HEK293 (cell line): ENCODE data around the gene CHIA.

Source experiments
- CTCF ChIA-PET: fragments of 350-600 bp; formaldehyde crosslinking; extraction: SDS; loops from one replicate; lab custom pipeline; 2021; ENCODE audit warnings: antibody characterized with exemption; lab: Yijun Ruan, JAX
- POLR2A ChIA-PET: fragments of 300-600 bp; formaldehyde crosslinking; extraction: SDS; loops from one replicate; lab custom pipeline; 2020; ENCODE audit warnings: antibody characterized with exemption, inconsistent platforms; lab: Yijun Ruan, JAX
- H3K27ac ChIP-seq: fragments of 200-500 bp; sonication (Bioruptor generic); 2 replicates; pipeline ENCODE4 v1.5.1; 2014; ENCODE audit warnings: low read depth, low read length, control low read depth, inconsistent platforms; ENCODE audit errors: extremely low read depth
- H3K36me3 ChIP-seq, 2 experiments: fragments of 200-500 bp in 1 of 2; sonication (Bioruptor generic) in 1 of 2; 1 replicate in 1 of 2; 2 replicates in 1 of 2; pipeline ENCODE4 v1.5.1; 2014 to 2017; ENCODE audit warnings: inconsistent platforms in 2 of 2, low read length in 2 of 2; ENCODE audit not compliant: control insufficient read depth in 2 of 2, insufficient read depth in 1 of 2
- H3K4me1 ChIP-seq: fragments of 200-500 bp; sonication (Bioruptor generic); 2 replicates; pipeline ENCODE4 v1.5.1; 2014; ENCODE audit warnings: mild to moderate bottlenecking, low read length, inconsistent platforms; ENCODE audit not compliant: control insufficient read depth, insufficient read depth
- H3K4me3 ChIP-seq: 2 replicates; pipeline ENCODE4 v1.5.1; 2011; ENCODE audit warnings: low read depth, mild to moderate bottlenecking, control low read depth, low read length, moderate library complexity
- H3K9me3 ChIP-seq: fragments of 200-500 bp; sonication (Bioruptor generic); 2 replicates; pipeline ENCODE4 v1.5.1; 2014; ENCODE audit warnings: low read depth, low read length, inconsistent platforms; ENCODE audit not compliant: control insufficient read depth, insufficient read depth
- BCL11A ChIP-seq: fragments of 450-650 bp; formaldehyde crosslinking; IDR thresholded peaks from 2 replicates; pipeline ENCODE4 v1.5.1; 2016; ENCODE audit warnings: low read depth, missing biosample characterization, missing genetic modification characterization
- GLI4 ChIP-seq: fragments of 450-650 bp; formaldehyde crosslinking; IDR thresholded peaks from 2 replicates; pipeline ENCODE4 v1.5.1; 2016; ENCODE audit warnings: missing biosample characterization, missing genetic modification characterization
- KLF16 ChIP-seq: fragments of 450-650 bp; formaldehyde crosslinking; IDR thresholded peaks from 2 replicates; pipeline ENCODE4 v1.5.1; 2017; ENCODE audit warnings: missing biosample characterization, missing genetic modification characterization
- MEIS1 ChIP-seq: sonication (generic); formaldehyde crosslinking; IDR thresholded peaks from 2 replicates; pipeline ENCODE4 v1.8.1; 2022; ENCODE audit warnings: missing genetic modification reagents, mild to moderate bottlenecking, borderline replicate concordance
- RBAK ChIP-seq: fragments of 450-650 bp; formaldehyde crosslinking; IDR thresholded peaks from 2 replicates; pipeline ENCODE4 v1.5.1; 2016; ENCODE audit warnings: missing biosample characterization, missing genetic modification characterization
- REPIN1 ChIP-seq: fragments of 450-650 bp; formaldehyde crosslinking; IDR thresholded peaks from 2 replicates; pipeline ENCODE4 v1.5.1; 2017; ENCODE audit warnings: missing biosample characterization, missing genetic modification characterization, low read depth
- SALL2 ChIP-seq: fragments of 450-650 bp; formaldehyde crosslinking; IDR thresholded peaks from 2 replicates; pipeline ENCODE4 v1.5.0; 2017; ENCODE audit warnings: missing biosample characterization, mild to moderate bottlenecking, missing genetic modification characterization, borderline replicate concordance
- TCF7L2 ChIP-seq: IDR thresholded peaks from 2 replicates; pipeline ENCODE4 v1.6.1; 2011; ENCODE audit warnings: low read depth, mild to moderate bottlenecking, inconsistent platforms, low read length, moderate library complexity, borderline replicate concordance
- ZBTB11 ChIP-seq: fragments of 450-650 bp; formaldehyde crosslinking; conservative IDR thresholded peaks from 2 replicates; pipeline ENCODE4 v1.5.1; 2016; ENCODE audit warnings: low read depth, missing biosample characterization, missing genetic modification characterization
- ZBTB17 ChIP-seq: fragments of 450-650 bp; formaldehyde crosslinking; IDR thresholded peaks from 2 replicates; pipeline ENCODE4 v1.5.1; 2016; ENCODE audit warnings: missing biosample characterization, missing genetic modification characterization
- ZNF114 ChIP-seq: fragments of 450-650 bp; formaldehyde crosslinking; IDR thresholded peaks from 2 replicates; pipeline ENCODE4 v1.5.0; 2017; ENCODE audit warnings: missing biosample characterization, missing genetic modification characterization
- ZNF24 ChIP-seq: fragments of 450-650 bp; formaldehyde crosslinking; IDR thresholded peaks from 2 replicates; pipeline ENCODE4 v1.5.1; 2016; ENCODE audit warnings: missing biosample characterization, missing genetic modification characterization
- ZNF311 ChIP-seq: fragments of 450-650 bp; formaldehyde crosslinking; IDR thresholded peaks from 2 replicates; pipeline ENCODE4 v1.5.1; 2017; ENCODE audit warnings: missing biosample characterization, missing genetic modification characterization, borderline replicate concordance
- ZNF518A ChIP-seq: fragments of 450-650 bp; formaldehyde crosslinking; conservative IDR thresholded peaks from 2 replicates; pipeline ENCODE4 v1.5.1; 2016; ENCODE audit warnings: low read depth, missing biosample characterization, missing genetic modification characterization
- ZNF621 ChIP-seq: fragments of 450-650 bp; formaldehyde crosslinking; IDR thresholded peaks from 2 replicates; pipeline ENCODE4 v1.5.1; 2017; ENCODE audit warnings: missing biosample characterization, missing genetic modification characterization
- ZNF654 ChIP-seq: fragments of 450-650 bp; formaldehyde crosslinking; IDR thresholded peaks from 2 replicates; pipeline ENCODE4 v1.5.1; 2016; ENCODE audit warnings: low read depth, missing biosample characterization, missing genetic modification characterization
- ZNF664 ChIP-seq: fragments of 450-650 bp; formaldehyde crosslinking; IDR thresholded peaks from 2 replicates; pipeline ENCODE4 v1.5.1; 2016; ENCODE audit warnings: missing biosample characterization, missing genetic modification characterization
- ZNF785 ChIP-seq: fragments of 450-650 bp; formaldehyde crosslinking; IDR thresholded peaks from 2 replicates; pipeline ENCODE4 v1.5.1; 2016; ENCODE audit warnings: missing biosample characterization, missing genetic modification characterization
- ZNF830 ChIP-seq: fragments of 450-650 bp; IDR thresholded peaks from 2 replicates; pipeline ENCODE4 v1.5.0; 2018; ENCODE audit warnings: missing biosample characterization, missing genetic modification characterization, low read depth, mild to moderate bottlenecking, moderate library complexity
- ZNF837 ChIP-seq: fragments of 450-650 bp; formaldehyde crosslinking; IDR thresholded peaks from 2 replicates; pipeline ENCODE4 v1.5.1; 2016; ENCODE audit warnings: missing biosample characterization, missing genetic modification characterization
- ZNF843 ChIP-seq: fragments of 450-650 bp; formaldehyde crosslinking; IDR thresholded peaks from 2 replicates; pipeline ENCODE4 v1.5.1; 2016; ENCODE audit warnings: missing biosample characterization, missing genetic modification characterization
- TF ChIP-seq, protein P1 (sequence below): fragments of 450-650 bp; formaldehyde crosslinking; IDR thresholded peaks from 2 replicates; pipeline ENCODE4 v1.5.1; 2016; ENCODE audit warnings: missing biosample characterization, missing genetic modification characterization

The CHIA gene

DNA sequence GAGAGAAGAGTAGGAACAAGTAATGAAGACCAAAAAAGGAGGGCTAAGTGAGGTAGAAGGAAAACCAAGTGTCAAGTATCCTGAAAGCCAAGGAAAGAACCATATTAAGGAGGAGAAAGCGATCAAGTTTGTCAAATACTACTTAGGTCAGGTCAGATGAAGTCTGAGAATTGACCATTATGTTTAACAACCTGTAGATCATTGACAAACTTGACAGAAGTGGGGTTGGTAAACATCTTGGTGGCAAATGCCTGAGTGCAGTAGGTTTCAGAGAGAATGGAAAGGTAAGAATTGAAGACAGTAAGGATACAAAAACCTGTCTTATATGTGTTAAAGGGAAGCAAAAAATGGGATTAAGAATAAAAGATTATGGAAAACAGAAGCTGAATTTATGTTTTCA, 3.7 kb upstream of the CHIA start:
- Histone ChIP-seq H3K27ac (no peak overlapping the region), H3K4me3 (no peak overlapping the region), H3K36me3 (no peaks in the 10 kb centered on the region), H3K4me1 (no peaks in the 10 kb centered on the region), H3K9me3 (no peaks in the 10 kb centered on the region)
- ChIA-PET CTCF (no interaction called here), POLR2A (no interaction called here)
- TF ChIP-seq ZNF24 (tag by site-specific recombination) (no peak), TCF7L2 (no peak), ZNF664 (tag by site-specific recombination) (no peak), ZNF114 (no peak), ZNF621 (no peak)
- TF ChIP-seq, protein P1, sequence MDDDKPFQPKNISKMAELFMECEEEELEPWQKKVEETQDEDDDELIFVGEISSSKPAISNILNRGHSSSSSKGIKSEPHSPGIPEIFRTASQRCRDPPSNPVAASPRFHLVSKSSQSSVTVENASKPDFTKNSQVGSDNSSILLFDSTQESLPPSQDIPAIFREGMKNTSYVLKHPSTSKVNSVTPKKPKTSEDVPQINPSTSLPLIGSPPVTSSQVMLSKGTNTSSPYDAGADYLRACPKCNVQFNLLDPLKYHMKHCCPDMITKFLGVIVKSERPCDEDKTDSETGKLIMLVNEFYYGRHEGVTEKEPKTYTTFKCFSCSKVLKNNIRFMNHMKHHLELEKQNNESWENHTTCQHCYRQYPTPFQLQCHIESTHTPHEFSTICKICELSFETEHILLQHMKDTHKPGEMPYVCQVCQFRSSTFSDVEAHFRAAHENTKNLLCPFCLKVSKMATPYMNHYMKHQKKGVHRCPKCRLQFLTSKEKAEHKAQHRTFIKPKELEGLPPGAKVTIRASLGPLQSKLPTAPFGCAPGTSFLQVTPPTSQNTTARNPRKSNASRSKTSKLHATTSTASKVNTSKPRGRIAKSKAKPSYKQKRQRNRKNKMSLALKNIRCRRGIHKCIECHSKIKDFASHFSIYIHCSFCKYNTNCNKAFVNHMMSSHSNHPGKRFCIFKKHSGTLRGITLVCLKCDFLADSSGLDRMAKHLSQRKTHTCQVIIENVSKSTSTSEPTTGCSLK (tag by site-specific recombination): no peak

- H3K36me3 ChIP-seq: no peaks in the 10 kb centered on the region
- ChIA-PET CTCF (interaction anchor here (0.7 kb wide), 1 partner anchor 27 kb away, joined by 3 read pairs; no protein-coding TSS in a partner anchor), POLR2A (no interaction called here)
- H3K4me3 ChIP-seq: no peak overlapping the region
- H3K9me3 ChIP-seq: no peaks in the 10 kb centered on the region
- no peak overlapping the region for H3K27ac ChIP-seq
- no peak for TF ChIP-seq ZNF311 (tag by site-specific recombination)
- no peak for TF ChIP-seq GLI4
- TF ChIP-seq KLF16 (tag by site-specific recombination): no peak
- no peak for TF ChIP-seq SALL2 (tag by site-specific recombination)
- TF ChIP-seq ZNF621: no peak
- TF ChIP-seq ZNF654: no peak
- no peak for TF ChIP-seq RBAK (tag by site-specific recombination)
- no peak for TF ChIP-seq BCL11A (tag by site-specific recombination)
- TF ChIP-seq ZBTB17 (tag by site-specific recombination): no peak
- no peak for TF ChIP-seq ZNF830 (tag by site-specific recombination)
- no peak for TF ChIP-seq ZNF837 (tag by site-specific recombination)
- no peak for TF ChIP-seq ZNF843
- TF ChIP-seq ZNF785 (tag by site-specific recombination): no peak
- TF ChIP-seq REPIN1: no peak
- TF ChIP-seq MEIS1: no peak
- TF ChIP-seq ZNF518A (tag by site-specific recombination): no peak
- TF ChIP-seq ZBTB11 (tag by site-specific recombination): no peak
- H3K4me1 ChIP-seq: no peaks in the 10 kb centered on the region
Measured at GRCh38 chr1:111289371-111289770, 1.3 kb upstream of the CHIA start.
